Muscle of arm (tissue), 12 donors: ENCODE measurements around the gene ADCY5. TPM values are rescaled to one million over a fixed set of nuclear protein-coding genes. Genes with fewer than 3 reads are reported as not detected.

ENCODE experiments used
- DNase-seq: peaks from one replicate; pipeline ENCODE4 v3.0.0-alpha.2; 2013
- polyA plus RNA-seq, 12 donors: library from polyadenylated mRNA; unstranded; fragments of 120-200 nt; gene quantifications; one replicate each; pipeline ENCODE4 v1.2.1, GENCODE V29; 2013; ENCODE audit not compliant: insufficient read length in 12 of 12

Gene ADCY5
- polyA plus RNA-seq, 12 donors, result 2.5 to 10.5 (median 4.3) TPM; not detected in 1

GRCh38 chr3:123371859-123372685 lies 76.8 kb downstream of the ADCY5 start:
- no peak for DNase-seq

GRCh38 chr3:123371426-123371825 lies 77.5 kb downstream of the ADCY5 start:
- DNase-seq, result no peak

GRCh38 chr3:123370819-123371218 lies 78.1 kb downstream of the ADCY5 start:
- no peak for DNase-seq

- no peak for DNase-seq
Observed at GRCh38 chr3:123369085-123369484, 79.8 kb downstream of the ADCY5 start.

- no peak for DNase-seq
Observed at GRCh38 chr3:123367467-123368154, 81.3 kb downstream of the ADCY5 start.

- no peak for DNase-seq
Observed at GRCh38 chr3:123365450-123366143, 83.3 kb downstream of the ADCY5 start.

- DNase-seq, result no peak
Observed at GRCh38 chr3:123361071-123361470, 87.8 kb downstream of the ADCY5 start.

GRCh38 chr3:123357275-123357674 lies 91.6 kb downstream of the ADCY5 start:
- DNase-seq, result no peak

- DNase-seq, result no peak
Observed at GRCh38 chr3:123353850-123354233, 95.0 kb downstream of the ADCY5 start.

GRCh38 chr3:123353227-123353849 lies 95.6 kb downstream of the ADCY5 start:
- DNase-seq, result no peak

- no peak for DNase-seq
Observed at GRCh38 chr3:123352134-123352554, 96.7 kb downstream of the ADCY5 start.

GRCh38 chr3:123351501-123351900 lies 97.4 kb downstream of the ADCY5 start:
- no peak for DNase-seq

- no peak for DNase-seq
Observed at GRCh38 chr3:123350971-123351370, 97.9 kb downstream of the ADCY5 start.

GRCh38 chr3:123349566-123350435 lies 99.1 kb downstream of the ADCY5 start:
- DNase-seq, result no peak

- DNase-seq, result no peak
Observed at GRCh38 chr3:123349201-123349535, 99.7 kb downstream of the ADCY5 start.

GRCh38 chr3:123348471-123349200 lies 100.3 kb downstream of the ADCY5 start:
- no peak for DNase-seq

GRCh38 chr3:123347691-123348264 lies 101.1 kb downstream of the ADCY5 start:
- DNase-seq, result no peak

- no peak for DNase-seq
Observed at GRCh38 chr3:123347205-123347604, 101.7 kb downstream of the ADCY5 start.

GRCh38 chr3:123346021-123346420 lies 102.9 kb downstream of the ADCY5 start:
- DNase-seq, result no peak

- DNase-seq, result no peak
Observed at GRCh38 chr3:123344907-123345594, 103.8 kb downstream of the ADCY5 start.
